Posterior cingulate gyrus (tissue), 11 donors: Measurements from ENCODE around the gene TTC28.

ENCODE experiments used
- DNase-seq, 10 donors: peaks; one replicate each; pipeline versions ENCODE4 v3.0.0 to v3.0.0-alpha.2; 2020 to 2021; ENCODE audit warnings: mixed read lengths in 3 of 10
- intact Hi-C: fragments of 100-400 bp; cut with DNase I; formaldehyde crosslinking; loops from one replicate; pipeline ENCODE4 v1.15.1; 2023

The TTC28 gene

DNA sequence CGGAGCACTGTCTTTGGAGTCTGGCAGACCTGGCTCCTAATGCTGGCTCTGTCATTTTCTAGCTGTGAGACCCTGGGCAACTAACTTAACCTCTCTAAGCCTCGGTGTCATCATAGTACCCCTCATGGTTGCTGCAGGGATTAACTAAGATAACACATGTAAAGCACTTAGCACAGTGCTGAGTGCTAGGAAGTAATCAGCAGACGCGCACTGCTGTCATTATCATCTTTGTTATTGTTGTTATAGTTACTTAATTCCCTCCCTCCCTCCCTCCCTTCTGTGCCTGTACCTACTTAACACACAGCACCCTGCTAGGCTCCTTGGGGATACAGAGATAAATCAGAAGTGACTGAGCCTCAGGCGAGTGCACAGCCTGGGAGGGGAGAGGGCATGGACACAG lies 655.9 kb downstream of the TTC28 start:
- intact Hi-C loops, result loop anchor here (10.0 kb wide), 1 partner anchor 811 kb away; no protein-coding TSS in a partner anchor
- DNase-seq, result peak in 1 of 10 donors; percentile 20

GRCh38 chr22:28023036-28023435 lies 656.6 kb downstream of the TTC28 start:
- intact Hi-C loops, result loop anchor here (10.0 kb wide), 1 partner anchor 812 kb away; no protein-coding TSS in a partner anchor
- peak in 3 of 10 donors; percentile 12 to 74 (median 56) for DNase-seq

DNA sequence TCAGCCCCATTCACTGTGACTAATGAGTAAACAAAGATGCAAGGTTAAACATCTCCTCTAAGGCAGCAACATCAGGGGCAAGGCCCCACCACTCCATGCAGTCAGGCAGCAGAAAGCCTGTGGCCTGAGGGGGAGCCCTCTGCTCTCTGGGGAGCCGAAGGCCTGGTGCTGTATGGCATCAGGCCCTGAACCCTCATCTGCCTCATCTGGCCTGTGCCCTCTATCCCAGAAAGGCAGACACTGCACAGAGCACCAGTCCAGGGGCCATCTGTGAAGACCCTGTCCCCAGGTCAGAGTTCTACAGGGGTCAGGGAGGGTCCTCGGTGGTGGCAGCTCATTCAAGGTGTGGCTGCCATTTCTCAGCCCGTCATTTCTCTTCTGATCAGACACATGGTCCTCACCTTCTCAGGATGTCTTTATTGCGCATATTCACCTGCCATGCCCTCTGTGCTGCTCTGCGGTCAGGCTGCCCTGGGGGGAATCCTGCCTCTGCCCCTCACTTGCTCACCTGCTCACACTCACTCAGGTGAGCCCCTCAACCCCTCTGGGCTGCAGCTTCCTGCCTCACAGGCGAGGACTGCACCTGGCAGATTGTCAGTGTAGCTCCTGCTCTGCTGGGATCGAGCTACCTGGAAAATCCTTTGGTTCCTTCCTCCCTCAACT lies 657.5 kb downstream of the TTC28 start:
- peak in 2 of 10 donors; percentile 44 to 65 for DNase-seq

GRCh38 chr22:28021116-28021997 lies 658.3 kb downstream of the TTC28 start:
- peak in 5 of 10 donors; percentile 13 to 89 (median 34) for DNase-seq
- intact Hi-C loops, result loop anchor here (2.0 to 10.0 kb wide), 2 partner anchors 29 to 813 kb away; no protein-coding TSS in a partner anchor

More for the DNA sequence above, 657.5 kb downstream of the TTC28 start:
- intact Hi-C loops, result loop anchor here (2.0 to 10.0 kb wide), 2 partner anchors 29 to 813 kb away; no protein-coding TSS in a partner anchor

DNA sequence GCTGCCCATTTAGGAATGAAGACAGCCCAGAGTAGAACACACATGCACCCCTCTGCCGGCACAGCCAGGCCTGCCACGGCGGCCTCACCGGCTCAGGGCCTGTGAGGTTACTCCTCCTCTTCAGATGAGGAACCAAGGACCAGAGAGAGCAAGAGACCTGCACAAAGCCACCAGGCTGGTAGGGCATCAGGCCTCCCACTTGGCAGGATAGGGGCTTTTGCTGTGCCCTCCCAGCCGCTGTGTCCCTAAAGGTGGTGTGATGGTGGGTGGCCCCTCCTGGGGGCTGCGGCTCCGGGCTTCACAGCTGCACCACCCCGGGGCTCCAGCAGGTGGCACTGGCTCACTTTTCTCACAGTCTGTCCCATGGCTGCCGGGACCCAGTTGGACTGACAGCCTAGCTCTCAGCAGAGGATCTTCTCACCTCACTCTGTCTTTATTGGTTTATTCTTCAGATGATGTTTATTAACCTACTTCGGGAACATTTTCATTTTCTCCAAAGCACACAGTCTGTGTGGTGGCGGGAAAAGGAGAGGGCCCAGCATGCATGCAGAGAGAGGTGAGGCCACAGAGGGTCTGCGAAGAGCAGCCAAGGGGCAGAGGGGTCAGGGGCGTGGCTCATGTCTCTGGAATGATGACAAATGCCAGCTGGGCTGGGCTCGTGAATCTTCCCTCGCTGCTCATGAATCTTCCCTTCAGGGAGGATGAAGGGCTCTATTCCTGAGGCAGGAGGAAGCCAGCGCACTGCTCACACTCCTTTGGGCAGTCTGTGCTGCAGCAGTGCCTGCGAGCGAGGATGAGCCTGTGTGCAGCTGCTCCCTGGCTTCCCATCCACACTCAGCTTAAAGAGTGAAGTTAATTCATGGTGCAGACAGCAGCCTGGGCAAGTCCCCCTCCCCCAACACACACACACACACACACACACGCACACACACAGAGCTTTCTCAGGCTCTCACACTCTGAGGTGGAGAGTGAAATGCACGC lies 659.5 kb downstream of the TTC28 start:
- peak; percentile 59 to 97 (median 82) for DNase-seq
- intact Hi-C loops, result loop anchor here (1.0 to 10.0 kb wide), 4 partner anchors 31 to 815 kb away; no protein-coding TSS in a partner anchor

GRCh38 chr22:28019360-28019759 lies 660.3 kb downstream of the TTC28 start:
- intact Hi-C loops, result no loop called here

GRCh38 chr22:28018461-28018927 lies 661.1 kb downstream of the TTC28 start:
- peak in 4 of 10 donors; percentile 5 to 79 (median 41) for DNase-seq

More at GRCh38 chr22:28019360-28019759, 660.3 kb downstream of the TTC28 start:
- peak in 4 of 10 donors; percentile 7 to 65 (median 36) for DNase-seq

GRCh38 chr22:28017859-28018258 lies 661.8 kb downstream of the TTC28 start:
- peak in 4 of 10 donors; percentile 6 to 79 (median 32) for DNase-seq
- intact Hi-C loops, result no loop called here

More at GRCh38 chr22:28018461-28018927, 661.1 kb downstream of the TTC28 start:
- intact Hi-C loops, result no loop called here

- intact Hi-C loops, result no loop called here
- no peak for DNase-seq
These were observed 662.2 kb downstream of the TTC28 start for GRCh38 chr22:28017558-28017820.

GRCh38 chr22:28016781-28017557 lies 662.7 kb downstream of the TTC28 start:
- intact Hi-C loops, result no loop called here
- DNase-seq, result peak in 4 of 10 donors; percentile 4 to 68 (median 30)

DNA sequence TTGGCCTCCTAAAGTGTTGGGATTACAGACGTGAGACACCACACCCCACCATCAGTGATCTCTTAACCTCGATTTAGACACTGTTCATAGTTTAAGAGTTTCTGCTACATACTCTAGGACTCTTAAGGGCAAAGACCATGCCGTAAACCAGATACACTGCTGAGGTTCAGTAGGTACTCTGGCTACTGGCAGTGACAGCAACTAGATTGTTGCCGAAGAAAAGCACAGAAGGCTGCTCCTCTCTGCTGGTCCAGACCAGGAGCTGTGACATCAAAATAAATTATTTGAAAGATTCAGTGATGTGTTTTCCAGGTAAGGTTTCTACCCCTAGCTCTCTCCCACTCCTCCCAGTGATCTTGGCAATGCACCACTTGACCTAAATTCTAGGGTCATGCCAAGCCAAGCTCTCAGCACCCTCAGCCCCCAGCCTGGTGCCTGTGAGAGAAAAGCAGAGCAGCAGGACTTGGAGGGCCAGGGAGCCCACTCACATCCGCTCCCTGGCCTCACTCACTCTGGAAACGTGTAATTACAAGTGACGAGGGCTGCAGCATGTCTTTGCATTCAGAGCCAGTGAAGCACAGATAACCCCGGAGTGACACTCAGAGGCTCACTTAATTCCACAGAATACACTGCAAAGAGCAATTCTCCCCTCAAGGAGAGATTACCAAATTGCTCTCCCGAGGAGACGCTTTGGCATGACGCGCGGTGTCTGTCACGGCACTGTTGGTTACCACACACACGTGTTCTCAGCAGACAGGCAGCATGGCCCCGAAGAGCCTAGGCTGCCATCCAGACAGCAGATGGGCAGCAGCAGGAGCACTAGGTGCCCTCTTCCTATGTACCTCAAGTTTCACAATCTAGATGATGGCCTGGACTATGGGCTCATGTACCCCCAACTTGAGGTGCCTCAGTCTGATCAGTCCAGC lies 663.7 kb downstream of the TTC28 start:
- peak in 5 of 10 donors; percentile 4 to 68 (median 43) for DNase-seq

DNA sequence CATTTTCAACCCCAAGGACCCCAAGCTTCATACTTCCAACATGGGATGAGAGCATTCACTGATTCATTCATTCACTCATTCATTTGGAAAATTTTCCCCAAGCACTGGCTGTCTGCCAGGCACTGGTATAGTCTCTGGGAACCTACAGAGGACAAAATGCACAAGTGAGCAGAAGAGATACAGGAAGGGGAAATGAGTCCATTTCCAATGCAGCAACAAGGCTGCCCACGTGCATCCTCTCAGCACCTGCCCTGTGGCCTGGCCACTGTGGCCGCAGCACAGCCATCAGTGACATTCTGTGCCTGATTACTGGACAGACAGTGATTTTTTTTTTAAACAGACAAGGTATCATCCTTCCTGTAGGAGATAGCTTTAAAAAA lies 664.6 kb downstream of the TTC28 start:
- intact Hi-C loops, result no loop called here
- peak in 1 of 10 donors; percentile 59 for DNase-seq

More for the DNA sequence above, 663.7 kb downstream of the TTC28 start:
- intact Hi-C loops, result no loop called here

DNA sequence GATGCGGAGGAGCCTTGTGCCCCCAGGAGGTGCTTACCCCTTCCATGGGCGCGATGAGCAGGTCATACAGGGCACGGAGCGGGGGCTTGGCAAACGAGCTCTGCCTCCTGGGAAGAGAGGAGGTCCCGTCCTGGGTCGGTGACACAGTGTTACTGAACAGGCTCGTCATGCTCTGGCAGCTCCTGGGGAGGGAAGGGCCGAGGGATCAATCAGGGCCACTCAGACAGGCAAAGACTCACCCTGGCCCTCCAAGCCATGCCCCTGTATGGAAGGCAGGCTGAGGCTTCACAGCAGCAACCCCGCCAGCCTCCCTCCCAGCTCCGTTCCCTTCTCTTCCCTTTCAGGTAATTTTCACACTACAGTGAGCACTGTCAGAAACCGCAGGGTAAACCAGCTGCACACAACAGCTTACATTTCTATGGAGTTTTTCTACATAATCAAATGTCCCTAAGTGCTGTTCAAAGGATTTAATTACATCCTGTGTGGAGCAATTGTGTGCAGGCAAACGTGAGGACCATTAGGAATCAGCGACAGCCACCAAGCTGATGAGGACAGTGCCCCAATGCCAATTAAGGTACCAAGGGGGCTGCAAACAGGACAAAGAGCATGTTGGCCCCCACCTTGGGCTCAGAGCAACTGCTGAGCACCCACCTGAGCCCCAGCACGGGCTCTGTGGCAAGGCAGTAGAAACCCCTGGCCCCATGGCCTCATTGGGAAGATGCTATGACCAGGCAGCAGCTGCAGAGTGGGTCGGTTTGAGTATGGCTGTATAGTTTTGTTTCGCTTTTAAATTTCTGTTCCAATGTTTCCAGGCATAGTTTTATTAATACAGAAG lies 665.2 kb downstream of the TTC28 start:
- intact Hi-C loops, result no loop called here
- DNase-seq, result peak in 3 of 10 donors; percentile 46 to 71 (median 54)

- DNase-seq, result peak in 2 of 10 donors; percentile 59
- intact Hi-C loops, result no loop called here
These were observed 666.0 kb downstream of the TTC28 start for GRCh38 chr22:28013611-28014010.

- DNase-seq, result peak in 3 of 10 donors; percentile 35 to 55 (median 51)
- intact Hi-C loops, result no loop called here
These were observed 666.7 kb downstream of the TTC28 start for GRCh38 chr22:28012832-28013460.

- DNase-seq, result peak; percentile 69 to 97 (median 82)
- intact Hi-C loops, result loop anchor here (2.0 kb wide), 2 partner anchors 129 to 1253 kb away; no protein-coding TSS in a partner anchor
These were observed 670.3 kb downstream of the TTC28 start for GRCh38 chr22:28009272-28009827.
